Neuronal stem cell (in vitro differentiated cells): ENCODE results near the gene CSNK1A1L.

Experiments used
- DNase-seq: peaks from one replicate; pipeline ENCODE4 v3.0.0-alpha.2; 2013; ENCODE audit warnings: low spot score
- H2AFZ ChIP-seq: one replicate; pipeline ENCODE4 v1.6.1; 2013; ENCODE audit warnings: mild to moderate bottlenecking, low read length, inconsistent platforms
- H2AK5ac ChIP-seq: 2 replicates; pipeline ENCODE4 v1.6.1; 2013; ENCODE audit warnings: low read depth, mild to moderate bottlenecking, inconsistent platforms, low read length, moderate library complexity, mixed read lengths
- H2BK120ac ChIP-seq: 2 replicates; pipeline ENCODE4 v1.6.1; 2013; ENCODE audit warnings: low read depth, mild to moderate bottlenecking, inconsistent platforms, low read length, moderate library complexity, mixed read lengths
- H2BK12ac ChIP-seq: one replicate; pipeline ENCODE4 v1.6.1; 2013; ENCODE audit warnings: low read length, inconsistent platforms
- H2BK15ac ChIP-seq: 2 replicates; pipeline ENCODE4 v1.6.1; 2013; ENCODE audit warnings: mild to moderate bottlenecking, low read length, inconsistent platforms, mixed read lengths
- H2BK5ac ChIP-seq: one replicate; pipeline ENCODE4 v1.6.1; 2013; ENCODE audit warnings: inconsistent platforms, mild to moderate bottlenecking, low read length, moderate library complexity
- H3K14ac ChIP-seq: one replicate; pipeline ENCODE4 v1.6.1; 2013; ENCODE audit warnings: low read length, inconsistent platforms
- H3K18ac ChIP-seq: 2 replicates; pipeline ENCODE4 v1.6.1; 2013; ENCODE audit warnings: low read length, inconsistent platforms
- H3K23ac ChIP-seq: 2 replicates; pipeline ENCODE4 v1.6.1; 2013; ENCODE audit warnings: low read depth, mild to moderate bottlenecking, mixed read lengths, low read length, inconsistent platforms; ENCODE audit not compliant: poor library complexity
- H3K27ac ChIP-seq: replicated peaks from 3 replicates; pipeline ENCODE4 v1.5.1; 2013; ENCODE audit warnings: low read length, inconsistent platforms
- H3K27me3 ChIP-seq, 3 experiments: 2 replicates each; pipeline ENCODE4 v1.6.1; 2013; ENCODE audit warnings: low read length in 3 of 3, mild to moderate bottlenecking in 2 of 3, inconsistent platforms in 1 of 3, low read depth in 1 of 3, mixed read lengths in 1 of 3, moderate library complexity in 1 of 3; ENCODE audit not compliant: control insufficient read depth in 3 of 3, insufficient read depth in 3 of 3
- H3K36me3 ChIP-seq, 2 donors: replicated peaks in 1 of 2; 2 replicates each; pipeline ENCODE4 v1.6.1; 2013; ENCODE audit warnings: low read length in 2 of 2; ENCODE audit not compliant: control insufficient read depth in 2 of 2, insufficient read depth in 2 of 2
- H3K4ac ChIP-seq: 2 replicates; pipeline ENCODE4 v1.6.1; 2013; ENCODE audit warnings: inconsistent platforms, mild to moderate bottlenecking, low read length, moderate library complexity
- H3K4me1 ChIP-seq, 2 donors: 1 replicate in 1 of 2; 2 replicates in 1 of 2; pipeline ENCODE4 v1.6.1; 2013; ENCODE audit warnings: low read length in 2 of 2, low read depth in 1 of 2; ENCODE audit not compliant: control insufficient read depth in 2 of 2, insufficient read depth in 1 of 2
- H3K4me2 ChIP-seq: one replicate; pipeline ENCODE4 v1.6.1; 2013; ENCODE audit warnings: mild to moderate bottlenecking, low read length, inconsistent platforms; ENCODE audit not compliant: insufficient read depth, poor library complexity, severe bottlenecking
- H3K4me3 ChIP-seq, 2 donors: 2 replicates each; pipeline ENCODE4 v1.5.1; 2013; ENCODE audit warnings: low read length in 2 of 2, mild to moderate bottlenecking in 2 of 2, inconsistent platforms in 1 of 2, moderate library complexity in 1 of 2
- H3K79me1 ChIP-seq: one replicate; pipeline ENCODE4 v1.6.1; 2013; ENCODE audit warnings: low read depth, mild to moderate bottlenecking, inconsistent platforms, low read length, moderate library complexity
- H3K9ac ChIP-seq: one replicate; pipeline ENCODE4 v1.6.1; 2013; ENCODE audit warnings: mild to moderate bottlenecking, low read depth, low read length, inconsistent platforms; ENCODE audit not compliant: poor library complexity
- H3K9me3 ChIP-seq, 2 donors: replicated peaks in 1 of 2; 2 replicates each; pipeline versions ENCODE3 to v1.6.1; 2013; ENCODE audit warnings: low read length in 2 of 2, mild to moderate bottlenecking in 2 of 2, inconsistent platforms in 1 of 2, low read depth in 1 of 2, mixed read lengths in 1 of 2, moderate library complexity in 1 of 2; ENCODE audit not compliant: control insufficient read depth in 2 of 2, insufficient read depth in 1 of 2
- H4K8ac ChIP-seq: one replicate; pipeline ENCODE4 v1.6.1; 2013; ENCODE audit warnings: low read depth, mild to moderate bottlenecking, inconsistent platforms, low read length, moderate library complexity
- H4K91ac ChIP-seq: one replicate; pipeline ENCODE4 v1.6.1; 2013; ENCODE audit warnings: low read length, low read depth, mild to moderate bottlenecking, inconsistent platforms; ENCODE audit not compliant: poor library complexity
- WGBS, 2 donors: extraction: QIAGEN DNeasy Blood & Tissue Kit; methylation state at CpG; one replicate each; pipeline ENCODE4 v1.1.7; 2013; ENCODE audit warnings: missing lambda C conversion rate in 2 of 2, mixed read lengths in 1 of 2; ENCODE audit not compliant: insufficient read length in 2 of 2, insufficient replicate concordance in 1 of 2; ENCODE audit errors: extremely low coverage in 2 of 2; 5-methylcytosine and 5-hydroxymethylcytosine counted together

The CSNK1A1L gene

GRCh38 chr13:37067874-37068273 is 37.6 kb downstream of the CSNK1A1L start:
- no CpG with 5 or more reads among the region's 2 CpGs for whole genome bisulfite sequencing, 2 donors
- Histone ChIP-seq H3K23ac (no peak overlapping the region), H2BK120ac (no peak overlapping the region), H2BK5ac (no peak overlapping the region), H3K36me3 (no peaks in the 10 kb centered on the region), H3K79me1 (no peaks in the 10 kb centered on the region), H3K4ac (no peak overlapping the region), H4K91ac (no peak overlapping the region), H2BK15ac (no peak overlapping the region), H2AK5ac (no peak overlapping the region), H3K9me3 (no peaks in the 10 kb centered on the region), H2AFZ (no peak overlapping the region), H3K4me3 (no peak overlapping the region), H3K27me3 (no peaks in the 10 kb centered on the region), H3K14ac (no peak overlapping the region), H2BK12ac (no peak overlapping the region), H4K8ac (no peak overlapping the region), H3K27ac (no peak overlapping the region), H3K4me2 (no peak overlapping the region), H3K4me1 (peaks cover 0 to 5% of the 10 kb centered on the region in 2 donors), H3K18ac (no peak overlapping the region), H3K9ac (no peak overlapping the region)
- no peak for DNase-seq

GRCh38 chr13:37065890-37066526 is 39.5 kb downstream of the CSNK1A1L start:
- WGBS, 2 donors, result no CpG with 5 or more reads among the region's 6 CpGs
- Histone ChIP-seq H3K4me3 (no peak overlapping the region), H3K79me1 (no peaks in the 10 kb centered on the region), H4K91ac (no peak overlapping the region), H3K27me3 (no peaks in the 10 kb centered on the region), H2BK15ac (no peak overlapping the region), H3K4me2 (no peak overlapping the region), H3K9ac (no peak overlapping the region), H2BK5ac (no peak overlapping the region), H3K23ac (no peak overlapping the region), H3K4ac (no peak overlapping the region), H3K36me3 (no peaks in the 10 kb centered on the region), H3K9me3 (no peaks in the 10 kb centered on the region), H3K27ac (no peak overlapping the region), H4K8ac (no peak overlapping the region), H2AFZ (no peak overlapping the region), H2BK12ac (no peak overlapping the region), H3K14ac (no peak overlapping the region), H3K18ac (no peak overlapping the region), H2AK5ac (no peak overlapping the region), H2BK120ac (no peak overlapping the region), H3K4me1 (no peaks in the 10 kb centered on the region)
- no peak for DNase-seq

GRCh38 chr13:37059848-37060192 is 45.6 kb downstream of the CSNK1A1L start:
- H2BK12ac ChIP-seq, result no peak overlapping the region
- peaks cover 4 to 15% of the 10 kb centered on the region in 2 donors for H3K36me3 ChIP-seq
- H2BK15ac ChIP-seq, result no peak overlapping the region
- no peak overlapping the region for H3K27ac ChIP-seq
- H3K79me1 ChIP-seq, result peaks cover 4% of the 10 kb centered on the region
- no peak overlapping the region for H3K4ac ChIP-seq
- H2BK5ac ChIP-seq, result no peak overlapping the region
- no peak overlapping the region for H4K8ac ChIP-seq
- H3K18ac ChIP-seq, result no peak overlapping the region
- H3K9me3 ChIP-seq, result peaks cover 3 to 10% of the 10 kb centered on the region in 2 donors
- H4K91ac ChIP-seq, result no peak overlapping the region
- WGBS, 2 donors, result no CpG with 5 or more reads among the region's 10 CpGs
- no peaks in the 10 kb centered on the region for H3K4me1 ChIP-seq
- peak overlapping the region; percentile 75 to 80 for H3K4me3 ChIP-seq
- no peak overlapping the region for H2BK120ac ChIP-seq
- no peak for DNase-seq
- peak overlapping the region; percentile 87 for H2AFZ ChIP-seq
- H3K4me2 ChIP-seq, result peak overlapping the region; percentile 14
- peak overlapping the region; percentile 99 for H3K23ac ChIP-seq
- H2AK5ac ChIP-seq, result no peak overlapping the region
- H3K9ac ChIP-seq, result no peak overlapping the region
- no peak overlapping the region for H3K14ac ChIP-seq
- H3K27me3 ChIP-seq, result no peaks in the 10 kb centered on the region

GRCh38 chr13:37058910-37059847 is 46.3 kb downstream of the CSNK1A1L start, which contains the start of gene SUPT20H:
TSS of gene SUPT20H (minus strand) at chr13:37059688. CDS start at chr13:37051490, 8,198 bp downstream.
- Histone ChIP-seq H3K4me3 (peak within 1 kb of the TSS; percentile 80 to 94), H3K4me1 (no peaks in the 10 kb centered on the region), H3K36me3 (peaks cover 4 to 15% of the 10 kb centered on the region in 2 donors), H3K27ac (peak within 1 kb of the TSS; percentile 42), H3K14ac (no peak within 1 kb of the TSS), H3K4me2 (peak within 1 kb of the TSS; percentile 71), H3K23ac (peak within 1 kb of the TSS; percentile 99), H2AK5ac (no peak within 1 kb of the TSS), H2BK12ac (no peak within 1 kb of the TSS), H2AFZ (peak within 1 kb of the TSS; percentile 87), H4K91ac (no peak within 1 kb of the TSS), H2BK15ac (no peak within 1 kb of the TSS), H3K18ac (peak within 1 kb of the TSS; percentile 85), H3K9ac (peak within 1 kb of the TSS; percentile 87), H2BK120ac (no peak within 1 kb of the TSS), H3K9me3 (peaks cover 3 to 10% of the 10 kb centered on the region in 2 donors), H4K8ac (no peak within 1 kb of the TSS), H3K27me3 (no peaks in the 10 kb centered on the region), H3K4ac (no peak within 1 kb of the TSS), H3K79me1 (peaks cover 4% of the 10 kb centered on the region), H2BK5ac (no peak within 1 kb of the TSS)
- no CpG with 5 or more reads among the region's 75 CpGs for WGBS, 2 donors
- DNase-seq, result peak; percentile 84
